H9 (cell line): ENCODE results near the gene MED28. TPM values are rescaled to one million over a fixed set of nuclear protein-coding genes. Genes with fewer than 3 reads are reported as not detected.

Experiments
- DNase-seq: peaks from one replicate; pipeline ENCODE4 v3.0.0-alpha.2; 2017
- H2AFZ ChIP-seq: one replicate; pipeline ENCODE4 v1.6.1; 2013; ENCODE audit warnings: mild to moderate bottlenecking, low read length, control low read depth, moderate library complexity
- H2AK5ac ChIP-seq: 2 replicates; pipeline ENCODE4 v1.6.1; 2013; ENCODE audit warnings: low read length, control low read depth, mixed read lengths; ENCODE audit not compliant: insufficient read length
- H2BK120ac ChIP-seq: one replicate; pipeline ENCODE4 v1.6.1; 2013; ENCODE audit warnings: low read depth, mild to moderate bottlenecking, low read length, control low read depth, inconsistent platforms; ENCODE audit not compliant: poor library complexity, severe bottlenecking
- H2BK12ac ChIP-seq: 2 replicates; pipeline ENCODE4 v1.6.1; 2013; ENCODE audit warnings: low read length, control low read depth, mixed read lengths, low read depth; ENCODE audit not compliant: insufficient read length
- H2BK15ac ChIP-seq: 2 replicates; pipeline ENCODE4 v1.6.1; 2013; ENCODE audit warnings: low read depth, low read length, control low read depth
- H2BK20ac ChIP-seq: one replicate; pipeline ENCODE4 v1.6.1; 2013; ENCODE audit warnings: low read depth, mild to moderate bottlenecking, low read length, control low read depth, inconsistent platforms; ENCODE audit not compliant: poor library complexity, severe bottlenecking
- H2BK5ac ChIP-seq: 2 replicates; pipeline ENCODE4 v1.6.1; 2013; ENCODE audit warnings: low read length, control low read depth, mixed read lengths; ENCODE audit not compliant: insufficient read length
- H3K14ac ChIP-seq: 2 replicates; pipeline ENCODE4 v1.6.1; 2013; ENCODE audit warnings: low read length, control low read depth; ENCODE audit not compliant: insufficient read depth
- H3K18ac ChIP-seq: 2 replicates; pipeline ENCODE4 v1.6.1; 2013; ENCODE audit warnings: low read depth, mild to moderate bottlenecking, mixed read lengths, low read length, control low read depth; ENCODE audit not compliant: insufficient read length
- H3K23ac ChIP-seq: 2 replicates; pipeline ENCODE4 v1.6.1; 2013; ENCODE audit warnings: low read length, control low read depth, mixed read lengths, low read depth; ENCODE audit not compliant: insufficient read length
- H3K23me2 ChIP-seq: 2 replicates; pipeline ENCODE4 v1.6.1; 2013; ENCODE audit warnings: low read depth, mild to moderate bottlenecking, mixed read lengths, low read length, control low read depth; ENCODE audit not compliant: insufficient read length, poor library complexity, severe bottlenecking
- H3K27ac ChIP-seq: 2 replicates; pipeline ENCODE4 v1.5.1; 2013; ENCODE audit warnings: low read length, control low read depth, mixed read lengths, low read depth; ENCODE audit not compliant: insufficient read length
- H3K27me3 ChIP-seq: 2 replicates; pipeline ENCODE4 v1.6.1; 2013; ENCODE audit warnings: low read length, control low read depth, inconsistent platforms; ENCODE audit not compliant: insufficient read depth
- H3K4ac ChIP-seq: 2 replicates; pipeline ENCODE4 v1.6.1; 2013; ENCODE audit warnings: low read depth, mild to moderate bottlenecking, control low read depth, inconsistent platforms, low read length, moderate library complexity
- H3K4me1 ChIP-seq: 2 replicates; pipeline ENCODE4 v1.6.1; 2013; ENCODE audit warnings: low read length, control low read depth, inconsistent platforms; ENCODE audit not compliant: insufficient read depth
- H3K4me2 ChIP-seq: 2 replicates; pipeline ENCODE4 v1.6.1; 2013; ENCODE audit warnings: low read length, control low read depth, mixed read lengths; ENCODE audit not compliant: insufficient read length, insufficient read depth
- H3K56ac ChIP-seq: 2 replicates; pipeline ENCODE4 v1.6.1; 2013; ENCODE audit warnings: low read depth, mild to moderate bottlenecking, mixed read lengths, low read length, control low read depth; ENCODE audit not compliant: insufficient read length
- H3K79me1 ChIP-seq: 2 replicates; pipeline ENCODE4 v1.6.1; 2013; ENCODE audit warnings: low read depth, mild to moderate bottlenecking, moderate library complexity, low read length, control low read depth, inconsistent platforms; ENCODE audit not compliant: insufficient read depth, poor library complexity, severe bottlenecking
- H3K79me2 ChIP-seq: 2 replicates; pipeline ENCODE4 v1.6.1; 2013; ENCODE audit warnings: low read length, control low read depth, inconsistent platforms; ENCODE audit not compliant: insufficient read depth
- H3K9ac ChIP-seq: 2 replicates; pipeline ENCODE4 v1.6.1; 2013; ENCODE audit warnings: low read length, control low read depth, mixed read lengths; ENCODE audit not compliant: insufficient read length; ENCODE audit errors: extremely low read depth
- H3K9me3 ChIP-seq: one replicate; pipeline ENCODE4 v1.6.1; 2013; ENCODE audit warnings: low read depth, low read length, inconsistent platforms; ENCODE audit not compliant: control insufficient read depth
- H3T11ph ChIP-seq: one replicate; pipeline ENCODE4 v1.6.1; 2013; ENCODE audit warnings: mild to moderate bottlenecking, low read length, control low read depth, inconsistent platforms
- H4K20me1 ChIP-seq: one replicate; pipeline ENCODE4 v1.6.1; 2013; ENCODE audit not compliant: control insufficient read depth, insufficient read length, insufficient read depth
- H4K5ac ChIP-seq: 2 replicates; pipeline ENCODE4 v1.6.1; 2013; ENCODE audit warnings: low read depth, mild to moderate bottlenecking, mixed read lengths, low read length, control low read depth; ENCODE audit not compliant: insufficient read length
- H4K8ac ChIP-seq: replicated peaks from 2 replicates; pipeline ENCODE4 v1.6.1; 2013; ENCODE audit warnings: low read length, control low read depth, mixed read lengths, low read depth; ENCODE audit not compliant: insufficient read length
- H4K91ac ChIP-seq: 2 replicates; pipeline ENCODE4 v1.6.1; 2013; ENCODE audit warnings: low read depth, mild to moderate bottlenecking, moderate library complexity, mixed read lengths, low read length, control low read depth; ENCODE audit not compliant: insufficient read length
- H3K27ac Mint-ChIP-seq, 3 experiments: 2 replicates in 2 of 3; 3 replicates in 1 of 3; pipeline ENCODE4 v1.8.0; 2020 to 2021; ENCODE audit warnings: mixed read lengths in 3 of 3, mild to moderate bottlenecking in 1 of 3, moderate library complexity in 1 of 3
- H3K27me3 Mint-ChIP-seq: 2 replicates; pipeline ENCODE4 v1.8.0; 2021; ENCODE audit warnings: low read depth, mild to moderate bottlenecking, moderate library complexity, mixed read lengths
- H3K36me3 Mint-ChIP-seq, 3 experiments: 2 replicates in 2 of 3; 3 replicates in 1 of 3; pipeline ENCODE4 v1.8.0; 2020 to 2021; ENCODE audit warnings: low read depth in 3 of 3, mixed read lengths in 3 of 3; ENCODE audit not compliant: insufficient read depth in 1 of 3
- H3K4me1 Mint-ChIP-seq, 2 experiments: 2 replicates each; pipeline ENCODE4 v1.8.0; 2020; ENCODE audit warnings: mixed read lengths in 2 of 2
- H3K4me3 Mint-ChIP-seq, 2 experiments: 2 replicates in 1 of 2; 3 replicates in 1 of 2; pipeline ENCODE4 v1.8.0; 2020 to 2021; ENCODE audit warnings: mild to moderate bottlenecking in 2 of 2, mixed read lengths in 2 of 2, moderate library complexity in 1 of 2
- H3K9me3 Mint-ChIP-seq, 2 experiments: 2 replicates in 1 of 2; 3 replicates in 1 of 2; pipeline ENCODE4 v1.8.0; 2020; ENCODE audit warnings: mild to moderate bottlenecking in 2 of 2, mixed read lengths in 2 of 2, moderate library complexity in 1 of 2
- WGBS: extraction: QIAGEN DNeasy Blood & Tissue Kit; methylation state at CpG from one replicate; pipeline ENCODE4 v1.1.7; 2013; ENCODE audit warnings: missing lambda C conversion rate, low lambda C conversion rate, mixed read lengths; ENCODE audit not compliant: insufficient read length; ENCODE audit errors: extremely low coverage; 5-methylcytosine and 5-hydroxymethylcytosine counted together
- total RNA-seq: library from RNA; stranded (reverse); gene quantifications from 2 replicates; pipeline ENCODE4 v1.2.1, GENCODE V29; 2021
- TF ChIP-seq, protein P1 (sequence below): fragments of 200-600 bp; sonication (generic); conservative IDR thresholded peaks from 3 replicates; pipeline ENCODE4 v1.8.0; 2021; ENCODE audit warnings: antibody characterized with exemption, mild to moderate bottlenecking

MED28 gene
- total RNA-seq, 1 experiment from 2014 or later = 90.4 TPM

- no peak overlapping the region for H2BK5ac ChIP-seq
- H3K79me1 ChIP-seq = no peaks in the 10 kb centered on the region
- no CpG with 5 or more reads among the region's 2 CpGs for WGBS
- H3K23me2 ChIP-seq = no peaks in the 10 kb centered on the region
- no peaks in the 10 kb centered on the region for H3K9me3 ChIP-seq
- Mint-ChIP-seq H3K27me3 (peaks cover 4% of the 10 kb centered on the region), H3K4me1 (0 out of 4 replicates have a peak, but pooled peaks cover 0 to 4% of the 10 kb centered on the region in 2 experiments), H3K4me3 (no peak overlapping the region), H3K36me3 (no peaks in the 10 kb centered on the region), H3K27ac (no peak overlapping the region), H3K9me3 (no peaks in the 10 kb centered on the region)
- H3K23ac ChIP-seq = no peak overlapping the region
- TF ChIP-seq, protein P1, sequence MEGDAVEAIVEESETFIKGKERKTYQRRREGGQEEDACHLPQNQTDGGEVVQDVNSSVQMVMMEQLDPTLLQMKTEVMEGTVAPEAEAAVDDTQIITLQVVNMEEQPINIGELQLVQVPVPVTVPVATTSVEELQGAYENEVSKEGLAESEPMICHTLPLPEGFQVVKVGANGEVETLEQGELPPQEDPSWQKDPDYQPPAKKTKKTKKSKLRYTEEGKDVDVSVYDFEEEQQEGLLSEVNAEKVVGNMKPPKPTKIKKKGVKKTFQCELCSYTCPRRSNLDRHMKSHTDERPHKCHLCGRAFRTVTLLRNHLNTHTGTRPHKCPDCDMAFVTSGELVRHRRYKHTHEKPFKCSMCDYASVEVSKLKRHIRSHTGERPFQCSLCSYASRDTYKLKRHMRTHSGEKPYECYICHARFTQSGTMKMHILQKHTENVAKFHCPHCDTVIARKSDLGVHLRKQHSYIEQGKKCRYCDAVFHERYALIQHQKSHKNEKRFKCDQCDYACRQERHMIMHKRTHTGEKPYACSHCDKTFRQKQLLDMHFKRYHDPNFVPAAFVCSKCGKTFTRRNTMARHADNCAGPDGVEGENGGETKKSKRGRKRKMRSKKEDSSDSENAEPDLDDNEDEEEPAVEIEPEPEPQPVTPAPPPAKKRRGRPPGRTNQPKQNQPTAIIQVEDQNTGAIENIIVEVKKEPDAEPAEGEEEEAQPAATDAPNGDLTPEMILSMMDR = no peak
- no peak overlapping the region for H3K18ac ChIP-seq
- H3K79me2 ChIP-seq = no peaks in the 10 kb centered on the region
- no peak for DNase-seq
- no peaks in the 10 kb centered on the region for H3K4me1 ChIP-seq
- H3T11ph ChIP-seq = no peak overlapping the region
- no peak overlapping the region for H2BK20ac ChIP-seq
- no peak overlapping the region for H4K5ac ChIP-seq
- H2BK120ac ChIP-seq = no peak overlapping the region
- H4K8ac ChIP-seq = no peak overlapping the region
- H3K4ac ChIP-seq = no peak overlapping the region
- no peak overlapping the region for H3K14ac ChIP-seq
- no peak overlapping the region for H3K4me2 ChIP-seq
- H4K20me1 ChIP-seq = no peaks in the 10 kb centered on the region
- H3K9ac ChIP-seq = no peak overlapping the region
- H3K56ac ChIP-seq = no peak overlapping the region
- no peak overlapping the region for H2AFZ ChIP-seq
- H2AK5ac ChIP-seq = no peak overlapping the region
- no peak overlapping the region for H3K27ac ChIP-seq
- no peak overlapping the region for H2BK15ac ChIP-seq
- H4K91ac ChIP-seq = no peak overlapping the region
- no peak overlapping the region for H2BK12ac ChIP-seq
- H3K27me3 ChIP-seq = no peaks in the 10 kb centered on the region
These were observed 47.2 kb upstream of the MED28 start for GRCh38 chr4:17567271-17567670.
